ACC112 (cell line): Measurements from ENCODE around the gene HAS3.
A peak's percentile ranks its signal among the peaks of the same experiment; 100 is the strongest.
"Not testable (repeated sequence)": the region's sequence is repeated elsewhere in the genome, so short reads cannot be mapped to it uniquely, and the experiment has no call there.

Experiments
- H2AFZ ChIP-seq: fragments of 200-600 bp; sonication (generic); one replicate; pipeline ENCODE4 v1.6.0; 2017; ENCODE audit warnings: antibody characterized with exemption, low read length; ENCODE audit not compliant: unreplicated experiment
- H3K27ac ChIP-seq: fragments of 200-600 bp; sonication (generic); 2 replicates; pipeline ENCODE4 v1.5.1; 2014; ENCODE audit warnings: low read depth, mild to moderate bottlenecking, antibody characterized with exemption, low read length, moderate library complexity
- H3K27me3 ChIP-seq: fragments of 200-600 bp; sonication (generic); 2 replicates; pipeline ENCODE4 v1.6.1; 2014; ENCODE audit warnings: mild to moderate bottlenecking, antibody characterized with exemption, low read length, moderate library complexity, mixed read lengths; ENCODE audit not compliant: insufficient read depth
- H3K36me3 ChIP-seq: fragments of 200-600 bp; sonication (generic); 2 replicates; pipeline ENCODE4 v1.6.1; 2016; ENCODE audit warnings: mild to moderate bottlenecking, antibody characterized with exemption, low read length, moderate library complexity, mixed read lengths; ENCODE audit not compliant: insufficient read depth
- H3K4me1 ChIP-seq: fragments of 200-600 bp; sonication (generic); one replicate; pipeline ENCODE4 v1.6.1; 2016; ENCODE audit warnings: low read length, mixed read lengths; ENCODE audit not compliant: insufficient read depth, unreplicated experiment, control insufficient read depth
- H3K4me3 ChIP-seq: fragments of 200-600 bp; sonication (generic); 2 replicates; pipeline ENCODE4 v1.5.1; 2014; ENCODE audit warnings: mild to moderate bottlenecking, low read depth, low read length
- H3K79me2 ChIP-seq: fragments of 200-600 bp; sonication (generic); one replicate; pipeline ENCODE4 v1.6.0; 2016; ENCODE audit warnings: low read length; ENCODE audit not compliant: control insufficient read depth, unreplicated experiment, insufficient read depth

HAS3 gene

DNA sequence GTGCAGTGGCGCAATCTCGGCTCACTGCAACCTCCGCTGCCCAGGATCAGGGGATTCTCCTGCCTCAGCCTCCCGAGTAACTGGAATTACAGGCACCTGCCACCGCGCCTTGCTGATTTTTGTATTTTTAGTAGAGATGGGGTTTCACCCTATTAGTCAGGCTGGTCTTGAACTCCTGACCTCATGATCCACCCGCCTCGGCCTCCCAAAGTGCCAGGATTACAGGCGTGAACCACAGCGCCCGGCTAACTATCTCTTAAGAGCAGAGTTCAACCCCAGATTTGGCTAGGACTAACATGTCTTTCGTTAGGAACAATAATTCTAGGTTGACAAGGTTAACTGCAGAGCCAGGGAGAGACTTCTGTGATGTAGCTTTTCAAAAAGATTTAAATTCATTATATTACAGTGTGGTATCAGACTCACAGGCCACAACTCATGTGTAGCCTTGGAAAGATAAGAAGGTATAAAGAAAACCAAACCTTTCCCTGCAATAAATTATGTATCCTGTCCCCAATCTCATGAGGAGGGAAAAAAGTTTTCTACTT is 22.6 kb downstream of the HAS3 start:
- peaks cover 88% of the 10 kb centered on the region for H3K79me2 ChIP-seq
- H3K4me1 ChIP-seq, result peaks cover 17% of the 10 kb centered on the region
- no peaks in the 10 kb centered on the region; the same call in 1 of the 2 replicates for H3K36me3 ChIP-seq
- no peak overlapping the region for H3K27ac ChIP-seq
- H3K27me3 ChIP-seq, result no peaks in the 10 kb centered on the region
- no peak overlapping the region for H3K4me3 ChIP-seq
- H2AFZ ChIP-seq, result no peak overlapping the region

DNA sequence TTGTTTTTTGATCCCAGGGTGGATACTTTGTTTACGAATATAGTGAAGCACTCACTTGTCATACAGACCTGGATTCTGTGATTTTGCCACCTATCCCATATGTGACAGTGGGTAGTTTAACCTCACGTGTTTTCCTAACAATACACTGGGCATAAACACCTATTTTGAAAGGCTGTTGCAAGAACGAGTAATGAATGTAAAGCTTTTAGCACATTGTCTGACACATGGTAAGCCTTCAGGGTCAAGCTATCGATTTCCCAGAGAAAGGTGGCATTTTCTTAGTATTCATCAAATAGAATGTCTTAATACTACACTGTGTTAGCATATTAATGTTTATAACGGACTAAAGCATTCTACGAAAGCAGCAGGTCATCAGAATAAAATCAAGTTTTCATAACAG is 25.0 kb downstream of the HAS3 start:
- no peaks in the 10 kb centered on the region for H3K27me3 ChIP-seq
- no peaks in the 10 kb centered on the region; the same call in 1 of the 2 replicates for H3K36me3 ChIP-seq
- H3K4me3 ChIP-seq, result peak overlapping the region; percentile 100
- H2AFZ ChIP-seq, result no peak overlapping the region
- peaks cover 28% of the 10 kb centered on the region for H3K4me1 ChIP-seq
- H3K27ac ChIP-seq, result no peak overlapping the region
- peaks cover 91% of the 10 kb centered on the region for H3K79me2 ChIP-seq

DNA sequence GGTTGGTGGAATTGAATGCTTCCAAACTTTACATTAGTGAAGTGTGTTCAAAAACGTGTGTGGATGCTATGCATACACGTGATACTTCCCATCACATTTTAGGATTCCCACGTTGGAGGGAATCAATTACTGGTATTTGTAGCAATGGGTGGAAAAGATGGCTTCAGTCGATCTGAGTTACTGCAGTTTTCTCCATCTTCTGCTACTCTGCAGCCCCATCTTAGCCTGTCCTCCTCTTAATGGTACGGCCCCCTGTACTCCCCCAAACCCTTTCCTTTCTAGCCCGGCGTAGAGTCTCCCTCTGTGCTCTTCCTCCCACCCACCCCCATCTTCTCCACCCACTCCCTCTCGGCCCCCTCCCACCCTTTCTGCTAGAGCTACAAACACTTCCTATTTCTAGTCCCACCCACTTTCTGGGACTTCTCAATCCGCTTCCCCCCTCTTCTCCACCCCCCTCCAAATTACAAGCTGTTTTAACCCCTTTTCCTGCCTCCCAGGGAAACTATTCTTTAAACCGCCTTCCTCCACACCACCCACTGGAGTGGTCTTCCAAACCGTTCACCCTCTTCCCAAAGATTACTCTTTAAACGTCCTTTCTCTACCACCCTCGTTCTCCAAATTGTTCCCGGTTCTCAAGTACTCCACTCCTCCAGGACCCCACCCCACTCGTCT is 25.9 kb downstream of the HAS3 start:
- Histone ChIP-seq H3K4me3 (peak overlapping the region; percentile 100), H3K79me2 (peaks cover 90% of the 10 kb centered on the region), H3K27me3 (no peaks in the 10 kb centered on the region), H3K4me1 (peaks cover 28% of the 10 kb centered on the region), H3K27ac (peak overlapping the region; percentile 80), H2AFZ (peak overlapping the region; percentile 50), H3K36me3 (no peaks in the 10 kb centered on the region; the same call in 1 of the 2 replicates)

DNA sequence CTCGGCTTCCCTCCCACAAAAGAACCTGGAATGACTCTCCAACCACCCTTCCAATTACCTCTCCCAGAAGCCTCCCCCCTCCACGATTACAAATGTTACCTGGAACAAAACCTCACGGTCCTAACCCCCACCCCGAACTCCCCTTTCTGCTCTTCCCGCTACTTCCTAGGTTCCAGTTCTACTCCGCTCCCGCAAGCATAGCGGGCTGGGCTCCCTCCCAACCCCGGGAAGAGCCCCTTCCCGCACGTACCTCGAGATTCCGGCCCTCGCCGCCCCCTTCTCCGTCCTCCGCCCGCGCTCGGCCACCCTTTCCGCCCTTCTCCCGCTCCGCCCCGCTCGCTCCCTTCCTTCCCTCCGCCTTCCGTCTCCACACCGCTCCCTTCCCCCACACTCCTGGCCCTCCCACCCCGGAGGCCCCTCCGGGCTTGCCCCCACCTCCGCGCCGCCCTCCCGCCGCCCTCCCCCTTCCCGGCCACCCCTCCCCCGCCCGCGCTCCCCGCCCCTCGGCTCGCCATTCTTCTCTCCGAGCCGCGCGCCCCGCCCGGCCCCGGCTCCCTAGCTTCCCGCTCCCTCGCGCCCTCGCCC is 26.5 kb downstream of the HAS3 start:
- peaks cover 5% of the 10 kb centered on the region; the same call in 1 of the 2 replicates for H3K36me3 ChIP-seq
- no peaks in the 10 kb centered on the region for H3K27me3 ChIP-seq
- H3K4me3 ChIP-seq, result peak overlapping the region; percentile 100
- peaks cover 91% of the 10 kb centered on the region for H3K79me2 ChIP-seq
- H2AFZ ChIP-seq, result peak overlapping the region; percentile 93
- H3K27ac ChIP-seq, result peak overlapping the region; percentile 87
- H3K4me1 ChIP-seq, result peaks cover 28% of the 10 kb centered on the region

DNA sequence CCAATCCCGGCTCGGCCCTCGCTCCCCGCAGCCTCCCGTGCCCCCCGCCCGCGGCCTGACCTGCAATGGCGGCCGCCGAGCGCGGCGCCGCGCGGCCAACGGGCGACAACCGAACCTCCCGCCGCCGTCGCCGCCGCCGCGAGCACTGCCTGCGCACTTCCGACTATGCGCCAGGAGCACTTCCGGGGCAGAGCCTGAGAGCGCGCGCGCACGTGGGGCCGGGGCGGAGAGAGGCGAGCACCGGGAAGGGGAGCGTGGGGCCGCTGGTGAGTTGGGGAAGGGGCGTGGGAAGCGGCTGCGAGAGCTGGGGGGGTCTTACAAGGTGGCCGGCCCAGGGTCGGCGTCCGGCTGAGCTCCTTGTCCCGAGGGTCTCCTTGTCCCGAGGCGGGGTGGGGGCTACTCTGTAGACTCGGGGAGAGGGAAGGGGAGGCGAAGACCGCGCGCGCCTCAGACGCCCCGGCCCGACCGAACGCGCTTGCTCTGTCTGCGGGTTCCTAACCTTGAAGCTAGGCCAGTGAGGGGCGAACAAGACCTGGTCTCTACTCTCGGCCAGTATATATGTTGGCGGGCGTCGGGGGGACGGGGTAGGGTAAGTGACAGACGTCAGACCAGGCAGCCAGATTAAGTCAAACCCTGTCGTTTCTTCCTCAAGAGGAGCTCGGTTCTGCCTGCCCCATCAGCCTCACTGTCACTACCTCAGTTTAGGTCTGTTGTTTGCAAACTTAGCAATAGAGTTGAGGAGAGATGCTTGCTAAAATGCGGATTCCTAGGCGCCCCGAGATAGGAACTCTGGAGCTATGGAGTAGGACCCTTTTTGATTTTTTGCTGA is 27.2 kb downstream of the HAS3 start, which contains the start of the genes CHTF8 and UTP4:
Gene CHTF8, minus strand, starts transcription at position 165 of the 829 bp plus-strand sequence. CDS start 11,130 bp downstream, outside the sequence.
Gene UTP4, plus strand, starts transcription at position 226 of the 829 bp plus-strand sequence. CDS start 811 bp downstream, outside the sequence.
- Histone ChIP-seq H3K4me1 (peaks cover 28% of the 10 kb centered on the region), H3K36me3 (peaks cover 10% of the 10 kb centered on the region), H3K4me3 (peak within 1 kb of the TSS; percentile 100), H3K27ac (peak within 1 kb of the TSS; percentile 87), H3K79me2 (peaks cover 92% of the 10 kb centered on the region), H2AFZ (peak within 1 kb of the TSS; percentile 93), H3K27me3 (no peaks in the 10 kb centered on the region)

DNA sequence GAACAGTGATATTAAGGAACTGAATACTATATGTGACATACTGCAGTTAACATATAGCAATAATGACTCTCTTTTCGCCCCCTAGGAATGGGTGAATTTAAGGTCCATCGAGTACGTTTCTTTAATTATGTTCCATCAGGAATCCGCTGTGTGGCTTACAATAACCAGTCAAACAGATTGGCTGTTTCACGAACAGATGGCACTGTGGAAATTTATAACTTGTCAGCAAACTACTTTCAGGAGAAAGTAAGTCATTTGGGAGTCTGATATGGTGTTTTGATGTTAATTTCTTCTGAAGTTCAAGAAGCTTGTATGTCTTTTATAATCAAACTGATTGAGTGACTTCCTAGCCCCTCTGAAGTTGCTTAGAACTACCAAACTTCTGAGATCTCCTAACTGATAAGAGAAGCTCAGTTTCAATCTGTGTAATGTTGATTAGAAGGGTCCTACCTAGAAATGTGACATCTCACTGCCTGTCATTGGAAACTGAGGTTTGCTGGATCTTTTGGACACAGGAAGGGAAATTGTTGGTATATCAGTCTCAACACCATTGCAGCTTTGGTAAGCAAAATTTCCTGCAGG is 28.0 kb downstream of the HAS3 start:
- Histone ChIP-seq H3K27ac (peak overlapping the region; percentile 87; the same call in 1 of the 2 replicates), H3K79me2 (peaks cover 93% of the 10 kb centered on the region), H3K27me3 (no peaks in the 10 kb centered on the region), H2AFZ (no peak overlapping the region), H3K4me3 (peak overlapping the region; percentile 100), H3K36me3 (peaks cover 19% of the 10 kb centered on the region), H3K4me1 (peaks cover 28% of the 10 kb centered on the region)

DNA sequence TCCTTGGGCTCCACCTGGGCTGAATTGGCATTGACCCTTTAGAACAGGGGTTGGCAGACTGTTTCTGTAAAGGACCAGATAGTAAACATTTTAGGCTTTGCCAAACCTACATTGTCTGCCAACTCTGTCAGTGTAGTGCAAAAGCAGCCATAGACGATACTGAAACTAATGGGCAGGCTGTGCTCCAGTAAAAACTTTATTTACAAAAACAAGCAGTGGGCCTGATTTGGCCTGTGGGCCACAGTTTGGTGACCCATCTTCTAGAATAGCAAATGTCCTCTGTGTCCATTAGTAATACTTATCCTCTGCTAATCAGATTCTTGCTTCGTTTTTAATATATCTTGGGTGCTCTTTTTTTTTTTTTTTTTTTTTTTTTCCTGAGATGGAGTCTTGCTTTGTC is 33.2 kb downstream of the HAS3 start:
- H3K4me3 ChIP-seq, result no peak overlapping the region
- peaks cover 9% of the 10 kb centered on the region for H3K4me1 ChIP-seq
- peaks cover 59% of the 10 kb centered on the region for H3K79me2 ChIP-seq
- no peaks in the 10 kb centered on the region for H3K27me3 ChIP-seq
- H3K36me3 ChIP-seq, result peaks cover 40% of the 10 kb centered on the region
- no peak overlapping the region for H3K27ac ChIP-seq
- H2AFZ ChIP-seq, result no peak overlapping the region

DNA sequence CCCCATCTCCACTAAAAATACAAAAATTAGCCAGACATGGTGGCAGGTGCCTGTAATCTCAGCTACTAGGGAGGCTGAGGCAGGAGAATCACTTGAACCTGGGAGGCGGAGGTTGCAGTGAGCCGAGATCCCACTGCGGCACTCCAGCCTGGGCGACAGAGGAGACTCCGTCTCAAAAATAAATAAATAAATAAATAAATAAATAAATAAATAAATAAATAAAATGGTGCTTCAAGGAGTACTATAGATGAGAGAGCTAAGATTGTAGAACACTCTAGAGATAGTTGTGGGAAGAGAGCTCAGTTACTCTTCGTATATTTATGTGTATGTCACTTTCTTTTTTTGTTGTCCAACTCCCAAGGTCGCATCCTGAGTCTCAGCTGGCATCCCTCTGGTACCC is 34.0 kb downstream of the HAS3 start:
- Histone ChIP-seq H3K36me3 (peaks cover 43% of the 10 kb centered on the region), H3K79me2 (peaks cover 53% of the 10 kb centered on the region)
- H2AFZ ChIP-seq, H3K4me3 ChIP-seq, H3K4me1 ChIP-seq, H3K27ac ChIP-seq, H3K27me3 ChIP-seq: not testable (repeated sequence)

DNA sequence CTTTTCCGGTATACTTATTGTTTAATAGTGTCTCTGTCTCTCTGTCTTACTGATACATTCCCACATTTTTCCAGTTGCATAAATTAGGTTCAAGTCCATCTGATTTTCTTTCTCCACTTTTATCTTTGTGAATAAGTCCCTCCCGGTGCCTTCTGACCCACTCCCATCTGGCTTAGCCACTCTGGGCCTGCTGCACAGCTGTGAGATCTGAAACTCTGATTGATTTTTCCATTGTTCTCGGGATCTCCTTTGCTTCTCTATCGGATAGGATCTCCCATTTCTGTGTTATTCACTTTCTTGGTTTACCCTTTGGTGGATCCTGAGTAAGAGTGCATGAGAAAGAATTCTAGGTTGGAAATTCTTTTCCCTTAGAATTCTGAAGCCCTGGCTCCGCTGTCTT is 35.6 kb downstream of the HAS3 start:
- Histone ChIP-seq H3K4me1 (no peaks in the 10 kb centered on the region), H3K79me2 (peaks cover 40% of the 10 kb centered on the region), H2AFZ (no peak overlapping the region), H3K4me3 (no peak overlapping the region), H3K36me3 (peaks cover 45% of the 10 kb centered on the region), H3K27me3 (no peaks in the 10 kb centered on the region), H3K27ac (no peak overlapping the region)

DNA sequence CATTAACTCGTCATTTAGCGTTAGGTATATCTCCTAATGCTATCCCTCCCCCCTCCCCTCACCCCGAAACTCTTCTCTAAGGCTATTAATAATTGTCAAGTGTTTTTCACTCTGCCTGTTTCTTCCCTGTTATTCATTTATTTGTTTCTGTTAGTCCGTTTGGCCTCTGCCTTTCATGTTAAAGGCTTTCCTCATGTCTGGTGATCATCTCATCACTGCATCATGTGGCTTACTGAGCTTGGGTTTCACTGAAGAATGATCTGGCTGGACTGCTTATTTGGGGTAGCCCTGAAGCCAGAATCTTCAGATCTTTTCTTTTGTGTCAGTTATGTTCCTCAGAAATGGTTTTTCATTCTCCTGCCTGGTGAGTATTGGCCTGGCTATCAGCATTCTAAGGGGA is 36.5 kb downstream of the HAS3 start:
- H3K4me3 ChIP-seq, result no peak overlapping the region
- peaks cover 35% of the 10 kb centered on the region for H3K79me2 ChIP-seq
- no peaks in the 10 kb centered on the region for H3K4me1 ChIP-seq
- no peak overlapping the region for H3K27ac ChIP-seq
- peaks cover 43% of the 10 kb centered on the region for H3K36me3 ChIP-seq
- H3K27me3 ChIP-seq, result no peaks in the 10 kb centered on the region
- H2AFZ ChIP-seq, result no peak overlapping the region
